GM12892 (cell line): ENCODE data around the gene PROM1.

Experiments
- POLR2A ChIP-seq: IDR thresholded peaks from 2 replicates; pipeline ENCODE4 v1.6.1; 2011; ENCODE audit warnings: low read depth, low read length, control low read depth
- POLR2AphosphoS5 ChIP-seq: IDR thresholded peaks from 2 replicates; pipeline ENCODE4 v1.6.1; 2011; ENCODE audit warnings: low read depth, low read length, control low read depth
- TAF1 ChIP-seq: IDR thresholded peaks from 2 replicates; pipeline ENCODE4 v1.6.1; 2011; ENCODE audit warnings: low read depth, mild to moderate bottlenecking, control low read depth, low read length, borderline replicate concordance

DNA sequence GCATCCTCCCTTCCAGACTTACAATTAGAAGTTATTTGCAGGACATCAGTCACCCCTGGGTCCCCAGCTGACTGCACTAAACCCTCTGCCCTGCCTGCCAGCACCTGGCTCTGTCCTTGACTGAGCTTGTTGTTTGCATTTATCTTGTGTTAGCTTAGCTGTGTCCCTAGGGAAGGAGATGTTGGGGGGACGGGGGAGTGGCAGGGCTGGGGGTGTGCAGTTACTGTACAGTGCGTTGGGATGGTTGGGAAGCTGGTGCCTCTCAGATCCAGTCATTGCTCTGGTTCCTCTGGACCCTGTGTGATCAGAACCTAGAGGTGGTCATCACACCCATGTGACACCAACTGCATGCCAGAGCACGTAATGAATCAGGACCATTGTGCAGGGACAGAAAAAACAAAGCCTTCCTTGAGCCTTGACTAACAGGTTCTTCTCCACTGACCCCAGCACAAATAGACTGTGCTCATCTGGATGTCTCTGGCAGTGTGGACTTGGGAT is 32.7 kb upstream of the PROM1 start:
- TF ChIP-seq POLR2A = no peak
- no peak for TF ChIP-seq POLR2AphosphoS5
- no peak for TF ChIP-seq TAF1
